H1 (cell line): ENCODE results near the gene CBLL1. TPM values are rescaled to one million over a fixed set of nuclear protein-coding genes. Genes with fewer than 3 reads are reported as not detected.

Experiments
- CTCF ChIA-PET: fragments of 300-600 bp; sonication (Branson Sonifier 250); formaldehyde crosslinking; loops from one replicate; lab custom pipeline; 2021; ENCODE audit not compliant: partially characterized antibody; lab: Charles Lee
- POLR2A ChIA-PET: fragments of 300-600 bp; sonication (Branson Sonifier 250); formaldehyde crosslinking; loops from one replicate; lab custom pipeline; 2021; ENCODE audit warnings: inconsistent platforms; ENCODE audit not compliant: partially characterized antibody; lab: Charles Lee
- DNase-seq, 2 experiments: peaks; one replicate each; pipeline versions ENCODE4 v3.0.0 to v3.0.0-alpha.2; 2010 to 2022; ENCODE audit warnings: low spot score in 2 of 2, low read depth in 1 of 2, mixed read lengths in 1 of 2
- FAIRE-seq: peaks from 2 replicates; lab custom pipeline; 2011; peaks lifted over from hg19 to GRCh38; lab: Jason Lieb, UNC
- H2AFZ ChIP-seq: 2 replicates; pipeline ENCODE4 v1.8.1; 2012; ENCODE audit warnings: low read length, inconsistent platforms
- H2AK5ac ChIP-seq: 2 replicates; pipeline ENCODE4 v1.6.1; 2013; ENCODE audit warnings: low read depth, low read length
- H2BK120ac ChIP-seq: replicated peaks from 2 replicates; pipeline ENCODE3; 2013; ENCODE audit warnings: low read depth, low read length, inconsistent platforms
- H2BK12ac ChIP-seq: 2 replicates; pipeline ENCODE4 v1.6.1; 2013; ENCODE audit warnings: low read depth, low read length
- H2BK15ac ChIP-seq: 2 replicates; pipeline ENCODE4 v1.6.1; 2013; ENCODE audit warnings: low read length
- H2BK20ac ChIP-seq: 2 replicates; pipeline ENCODE4 v1.6.1; 2013; ENCODE audit warnings: low read length
- H2BK5ac ChIP-seq: 2 replicates; pipeline ENCODE4 v1.6.1; 2013; ENCODE audit warnings: low read depth, low read length
- H3K14ac ChIP-seq: 2 replicates; pipeline ENCODE4 v1.6.1; 2013; ENCODE audit warnings: inconsistent platforms; ENCODE audit not compliant: insufficient read length
- H3K18ac ChIP-seq: 2 replicates; pipeline ENCODE4 v1.6.1; 2013; ENCODE audit warnings: low read length; ENCODE audit errors: extremely low read depth
- H3K23ac ChIP-seq: 2 replicates; pipeline ENCODE4 v1.6.1; 2013; ENCODE audit warnings: inconsistent platforms; ENCODE audit not compliant: insufficient read length
- H3K23me2 ChIP-seq: 2 replicates; pipeline ENCODE4 v1.6.1; 2013; ENCODE audit warnings: low read depth, low read length
- H3K27ac ChIP-seq: 2 replicates; pipeline ENCODE4 v1.6.1; 2011; ENCODE audit warnings: low read depth, low read length, inconsistent platforms
- H3K27me3 ChIP-seq, 4 experiments: replicated peaks in 1 of 4; 1 replicate in 1 of 4; 2 replicates in 3 of 4; pipeline versions ENCODE4 v1.6.1 to v1.8.1; 2011 to 2013; ENCODE audit warnings: low read length in 3 of 4, mild to moderate bottlenecking in 3 of 4, inconsistent platforms in 2 of 4, mixed read lengths in 2 of 4, moderate library complexity in 1 of 4; ENCODE audit not compliant: control insufficient read depth in 3 of 4, insufficient read depth in 3 of 4; ENCODE audit errors: extremely low read depth in 1 of 4
- H3K36me3 ChIP-seq, 4 experiments: 2 replicates each; pipeline versions ENCODE4 v1.6.1 to v1.8.1; 2011 to 2013; ENCODE audit warnings: mild to moderate bottlenecking in 4 of 4, low read length in 3 of 4, moderate library complexity in 2 of 4, control low read depth in 1 of 4, inconsistent platforms in 1 of 4; ENCODE audit not compliant: insufficient read depth in 4 of 4, control insufficient read depth in 2 of 4
- H3K4ac ChIP-seq: replicated peaks from 2 replicates; pipeline ENCODE3; 2013; ENCODE audit warnings: low read length, low read depth, mixed read lengths, inconsistent platforms; ENCODE audit not compliant: insufficient read length
- H3K4me1 ChIP-seq, 4 experiments: replicated peaks in 1 of 4; 1 replicate in 1 of 4; 2 replicates in 3 of 4; pipeline versions ENCODE4 v1.6.1 to v1.8.1; 2011 to 2013; ENCODE audit warnings: low read length in 3 of 4, inconsistent platforms in 2 of 4, mixed read lengths in 1 of 4; ENCODE audit not compliant: insufficient read depth in 4 of 4, control insufficient read depth in 3 of 4
- H3K4me2 ChIP-seq, 2 experiments: 2 replicates each; pipeline versions ENCODE4 v1.6.1 to v1.8.1; 2011 to 2013; ENCODE audit warnings: low read depth in 2 of 2, low read length in 2 of 2, control low read depth in 1 of 2, inconsistent platforms in 1 of 2, mild to moderate bottlenecking in 1 of 2; ENCODE audit not compliant: insufficient read depth in 1 of 2
- H3K4me3 ChIP-seq, 4 experiments: fragments of 200-600, 300-600 bp in 1 of 4; sonication (generic), shearing (Covaris generic), sonication (Bioruptor Twin) in 1 of 4; 2 replicates each; pipeline versions ENCODE4 v1.5.1 to v1.8.1; 2011 to 2016; ENCODE audit warnings: low read length in 4 of 4, low read depth in 3 of 4, control low read depth in 2 of 4, inconsistent platforms in 2 of 4, mild to moderate bottlenecking in 2 of 4, mixed read lengths in 1 of 4, moderate library complexity in 1 of 4; ENCODE audit not compliant: insufficient read depth in 2 of 4; ENCODE audit errors: extremely low read depth in 1 of 4
- H3K56ac ChIP-seq: replicated peaks from 2 replicates; pipeline ENCODE3; 2013; ENCODE audit warnings: low read depth, mild to moderate bottlenecking, mixed read lengths, low read length, inconsistent platforms; ENCODE audit not compliant: insufficient read length
- H3K79me1 ChIP-seq: 2 replicates; pipeline ENCODE4 v1.6.1; 2013; ENCODE audit warnings: low read depth, low read length, control low read depth
- H3K79me2 ChIP-seq, 2 experiments: 2 replicates each; pipeline versions ENCODE4 v1.6.1 to v1.8.1; 2012 to 2013; ENCODE audit warnings: low read length in 2 of 2, mild to moderate bottlenecking in 2 of 2, inconsistent platforms in 1 of 2; ENCODE audit not compliant: insufficient read depth in 2 of 2, control insufficient read depth in 1 of 2
- H3K9ac ChIP-seq, 4 experiments: replicated peaks in 1 of 4; 1 replicate in 1 of 4; 2 replicates in 3 of 4; pipeline versions ENCODE4 v1.6.1 to v1.8.1; 2011 to 2013; ENCODE audit warnings: low read depth in 3 of 4, low read length in 3 of 4, control low read depth in 2 of 4, mild to moderate bottlenecking in 2 of 4, moderate library complexity in 2 of 4, inconsistent platforms in 1 of 4; ENCODE audit errors: extremely low read depth in 1 of 4
- H3K9me3 ChIP-seq, 2 experiments: 2 replicates each; pipeline versions ENCODE4 v1.6.1 to v1.8.1; 2012 to 2013; ENCODE audit warnings: mild to moderate bottlenecking in 2 of 2, moderate library complexity in 2 of 2, control low read depth in 1 of 2, inconsistent platforms in 1 of 2, low read depth in 1 of 2, low read length in 1 of 2, mixed read lengths in 1 of 2; ENCODE audit not compliant: insufficient read depth in 2 of 2
- H4K20me1 ChIP-seq, 2 experiments: replicated peaks in 1 of 2; 2 replicates each; pipeline versions ENCODE3 to v1.8.1; 2011 to 2013; ENCODE audit warnings: inconsistent platforms in 2 of 2, low read length in 2 of 2, mild to moderate bottlenecking in 1 of 2; ENCODE audit not compliant: insufficient read depth in 2 of 2, control insufficient read depth in 1 of 2
- H4K5ac ChIP-seq: 2 replicates; pipeline ENCODE4 v1.6.1; 2013; ENCODE audit warnings: low read length, low read depth, mixed read lengths, inconsistent platforms; ENCODE audit not compliant: insufficient read length
- H4K8ac ChIP-seq: 2 replicates; pipeline ENCODE4 v1.8.0; 2013; ENCODE audit warnings: mild to moderate bottlenecking, moderate library complexity, low read length, inconsistent platforms; ENCODE audit not compliant: insufficient read depth; ENCODE audit errors: extremely low read depth
- H4K91ac ChIP-seq: replicated peaks from 2 replicates; pipeline ENCODE3; 2013; ENCODE audit warnings: low read length, mixed read lengths, inconsistent platforms; ENCODE audit not compliant: insufficient read length
- ATF3 ChIP-seq: IDR thresholded peaks from 2 replicates; pipeline ENCODE4 v1.6.1; 2011; ENCODE audit warnings: low read depth, mild to moderate bottlenecking, low read length; ENCODE audit not compliant: insufficient read depth
- CBX5 ChIP-seq: fragments of 300-800, 300-1000 bp; sonication (generic); IDR thresholded peaks from 2 replicates; pipeline ENCODE4 v1.7.1; 2016; ENCODE audit warnings: antibody characterized with exemption, low read length, low read depth
- POLR2AphosphoS5 ChIP-seq: IDR thresholded peaks from 2 replicates; pipeline ENCODE4 v1.6.1; 2011; ENCODE audit warnings: low read depth, low read length
- RAD21 ChIP-seq, 2 experiments: IDR thresholded peaks in 1 of 2; conservative IDR thresholded peaks in 1 of 2; 2 replicates each; pipeline ENCODE4 v1.6.1; 2011; ENCODE audit warnings: low read depth in 2 of 2, low read length in 2 of 2, improper control_type of control experiment in 1 of 2, inconsistent platforms in 1 of 2, mild to moderate bottlenecking in 1 of 2, moderate library complexity in 1 of 2
- RBBP5 ChIP-seq: IDR thresholded peaks from 2 replicates; pipeline ENCODE4 v1.7.1; 2012; ENCODE audit warnings: low read depth, mild to moderate bottlenecking, inconsistent platforms, low read length, moderate library complexity, borderline replicate concordance
- SAP30 ChIP-seq: fragments of 300-600 bp; sonication (generic); IDR thresholded peaks from 2 replicates; pipeline ENCODE4 v1.7.1; 2012; ENCODE audit warnings: low read length, moderate library complexity, mild to moderate bottlenecking, inconsistent platforms; ENCODE audit not compliant: insufficient read depth, insufficient replicate concordance
- SIN3A ChIP-seq, 2 experiments: IDR thresholded peaks in 1 of 2; conservative IDR thresholded peaks in 1 of 2; 2 replicates each; pipeline ENCODE4 v1.6.1; 2011 to 2012; ENCODE audit warnings: low read length in 2 of 2, improper control_type of control experiment in 1 of 2, low read depth in 1 of 2, mild to moderate bottlenecking in 1 of 2
- SP2 ChIP-seq: IDR thresholded peaks from 2 replicates; pipeline ENCODE4 v1.6.1; 2012; ENCODE audit warnings: mild to moderate bottlenecking, low read length, inconsistent platforms
- SUZ12 ChIP-seq: fragments of 200-600 bp; sonication (generic); IDR thresholded peaks from 2 replicates; pipeline ENCODE4 v1.6.1; 2012; ENCODE audit warnings: mild to moderate bottlenecking, inconsistent platforms, low read length, moderate library complexity, mixed read lengths
- USF2 ChIP-seq: IDR thresholded peaks from 2 replicates; pipeline ENCODE4 v1.6.1; 2011; ENCODE audit warnings: low read length, improper control_type of control experiment
- polyA plus RNA-seq, 7 experiments: library from polyadenylated mRNA; depleted of rRNA in 3 of 7; stranded (reverse) in 5 of 7; unstranded in 2 of 7; fragments of >200 nt in 5 of 7; fragments of 200-250 nt in 2 of 7; gene quantifications; 1 replicate in 5 of 7; 2 replicates in 1 of 7; 4 replicates in 1 of 7; pipeline versions ENCODE4 v1.2.1 to v1.2.3, GENCODE V29; 2011 to 2013; ENCODE audit warnings: missing spikeins in 2 of 7, mixed read lengths in 2 of 7
- total RNA-seq: library from RNA; stranded (reverse); fragmentation: NEBNext Ultra II Directional; extraction: Animal tissue kit (Norgen Biotek cat#: 25700); gene quantifications from 2 replicates; pipeline ENCODE4 v1.2.1, GENCODE V29; 2021

The CBLL1 gene
- total and polyA plus RNA-seq, 2 of the 8 experiments (the other 6 are each of a cell fraction or from before 2014, with no cell fraction given): 27.0 to 34.0 TPM

- H3K14ac ChIP-seq: no peak overlapping the region
- H2AFZ ChIP-seq: no peak overlapping the region
- H3K79me1 ChIP-seq: no peaks in the 10 kb centered on the region
- FAIRE-seq (no peak), DNase-seq (no peak)
- ChIA-PET CTCF (interaction anchor here (0.8 to 1.6 kb wide), 4 partner anchors 9 to 42 kb away, joined by 3 to 6 read pairs (median 4); no protein-coding TSS in a partner anchor), POLR2A (no interaction called here)
- no peaks in the 10 kb centered on the region for H3K23me2 ChIP-seq
- H3K18ac ChIP-seq: no peak overlapping the region
- H3K56ac ChIP-seq: no peak overlapping the region
- H2BK20ac ChIP-seq: no peak overlapping the region
- H3K27ac ChIP-seq: no peak overlapping the region
- no peak overlapping the region for H4K8ac ChIP-seq
- H2BK5ac ChIP-seq: no peak overlapping the region
- no peak overlapping the region for H3K4me3 ChIP-seq
- H3K4ac ChIP-seq: no peak overlapping the region
- H2BK12ac ChIP-seq: no peak overlapping the region
- no peaks in the 10 kb centered on the region for H3K79me2 ChIP-seq
- H2AK5ac ChIP-seq: no peak overlapping the region
- H2BK120ac ChIP-seq: no peak overlapping the region
- H3K27me3 ChIP-seq: no peaks in the 10 kb centered on the region
- no peak overlapping the region for H4K5ac ChIP-seq
- no peak overlapping the region for H3K4me2 ChIP-seq
- H4K91ac ChIP-seq: no peak overlapping the region
- H3K9ac ChIP-seq: no peak overlapping the region
- H2BK15ac ChIP-seq: no peak overlapping the region
- no peaks in the 10 kb centered on the region for H3K4me1 ChIP-seq
- no peak overlapping the region for H3K23ac ChIP-seq
- TF ChIP-seq SAP30: no peak
- no peak for TF ChIP-seq RBBP5
- TF ChIP-seq RAD21 (IDR thresholded peaks at IDR 0.05 in 1 of 2, conservative IDR thresholded peaks at IDR 0.05 in 1 of 2; ENCODE audit: low read depth in 2 of 2, low read length in 2 of 2): no peak
- no peak for TF ChIP-seq USF2
- no peak for TF ChIP-seq CBX5
- no peak for TF ChIP-seq SIN3A (conservative IDR thresholded peaks at IDR 0.05 in 1 of 2, IDR thresholded peaks at IDR 0.05 in 1 of 2; ENCODE audit: low read depth in 1 of 2, low read length in 2 of 2)
- no peak for TF ChIP-seq ATF3
- TF ChIP-seq SP2: no peak
- TF ChIP-seq SUZ12: no peak
- no peak for TF ChIP-seq POLR2AphosphoS5
- H3K36me3 ChIP-seq: no peaks in the 10 kb centered on the region
- H4K20me1 ChIP-seq: no peaks in the 10 kb centered on the region
- H3K9me3 ChIP-seq: no peaks in the 10 kb centered on the region
Measured at GRCh38 chr7:107700570-107700969, 43.4 kb upstream of the CBLL1 start.
